Mesenchymal stem cell (in vitro differentiated cells and primary cell): ENCODE measurements around the gene RPL41.

ENCODE experiments used
- DNase-seq: peaks from one replicate; pipeline ENCODE4 v3.0.0-alpha.2; 2013
- H2AFZ ChIP-seq: one replicate; pipeline ENCODE4 v1.6.1; 2013; ENCODE audit warnings: low read depth, mild to moderate bottlenecking, control low read depth, inconsistent platforms, low read length, moderate library complexity
- H2AK5ac ChIP-seq: 2 replicates; pipeline ENCODE4 v1.6.1; 2013; ENCODE audit warnings: low read length, moderate library complexity, mild to moderate bottlenecking, inconsistent platforms; ENCODE audit not compliant: severe bottlenecking
- H2BK120ac ChIP-seq: one replicate; pipeline ENCODE4 v1.6.1; 2013; ENCODE audit warnings: low read depth, mild to moderate bottlenecking, inconsistent platforms, low read length, moderate library complexity
- H2BK12ac ChIP-seq, 2 experiments: one replicate each; pipeline ENCODE4 v1.6.1; 2013; ENCODE audit warnings: inconsistent platforms in 2 of 2, low read length in 2 of 2, mild to moderate bottlenecking in 2 of 2, moderate library complexity in 2 of 2, control low read depth in 1 of 2
- H2BK15ac ChIP-seq: one replicate; pipeline ENCODE4 v1.6.1; 2013; ENCODE audit warnings: mild to moderate bottlenecking, low read depth, inconsistent platforms; ENCODE audit not compliant: poor library complexity, severe bottlenecking
- H2BK5ac ChIP-seq: 2 replicates; pipeline ENCODE4 v1.6.1; 2013; ENCODE audit warnings: low read depth, mild to moderate bottlenecking, low read length, control low read depth, inconsistent platforms; ENCODE audit not compliant: poor library complexity, severe bottlenecking
- H3K14ac ChIP-seq, 2 experiments: one replicate each; pipeline ENCODE4 v1.6.1; 2013; ENCODE audit warnings: inconsistent platforms in 2 of 2, low read length in 2 of 2, control low read depth in 1 of 2, mild to moderate bottlenecking in 1 of 2, moderate library complexity in 1 of 2
- H3K18ac ChIP-seq, 2 experiments: one replicate each; pipeline ENCODE4 v1.6.1; 2013; ENCODE audit warnings: inconsistent platforms in 2 of 2, low read length in 2 of 2, control low read depth in 1 of 2, low read depth in 1 of 2, mild to moderate bottlenecking in 1 of 2
- H3K23ac ChIP-seq, 2 experiments: one replicate each; pipeline ENCODE4 v1.6.1; 2013; ENCODE audit warnings: inconsistent platforms in 2 of 2, low read length in 2 of 2, mild to moderate bottlenecking in 2 of 2, moderate library complexity in 2 of 2, control low read depth in 1 of 2
- H3K27ac ChIP-seq: 2 replicates; pipeline ENCODE4 v1.5.1; 2013; ENCODE audit warnings: mild to moderate bottlenecking, moderate library complexity, low read length, control low read depth, inconsistent platforms; ENCODE audit not compliant: poor library complexity, severe bottlenecking
- H3K27me3 ChIP-seq, 2 experiments: 2 replicates each; pipeline versions ENCODE4 v1.6.1 to v1.7.0; 2013; ENCODE audit warnings: low read length in 2 of 2, mild to moderate bottlenecking in 2 of 2, moderate library complexity in 2 of 2, control low read depth in 1 of 2, inconsistent platforms in 1 of 2; ENCODE audit not compliant: control insufficient read depth in 1 of 2, insufficient read depth in 1 of 2
- H3K36me3 ChIP-seq, 2 experiments: 2 replicates each; pipeline versions ENCODE4 v1.6.1 to v1.7.0; 2013; ENCODE audit warnings: low read length in 2 of 2, control low read depth in 1 of 2, inconsistent platforms in 1 of 2, low read depth in 1 of 2, mild to moderate bottlenecking in 1 of 2; ENCODE audit not compliant: insufficient read depth in 2 of 2, control insufficient read depth in 1 of 2
- H3K4ac ChIP-seq, 2 experiments: one replicate each; pipeline ENCODE4 v1.6.1; 2013; ENCODE audit warnings: inconsistent platforms in 2 of 2, low read length in 2 of 2, mild to moderate bottlenecking in 2 of 2, moderate library complexity in 2 of 2, control low read depth in 1 of 2, low read depth in 1 of 2
- H3K4me1 ChIP-seq: 2 replicates; pipeline ENCODE4 v1.6.1; 2013; ENCODE audit warnings: low read depth, low read length, control low read depth; ENCODE audit not compliant: control insufficient read depth, insufficient read depth
- H3K4me2 ChIP-seq: 2 replicates; pipeline ENCODE4 v1.6.1; 2013; ENCODE audit warnings: low read length, mild to moderate bottlenecking, inconsistent platforms; ENCODE audit not compliant: poor library complexity, severe bottlenecking
- H3K4me3 ChIP-seq, 2 experiments: 2 replicates each; pipeline versions ENCODE4 v1.5.1 to v1.7.0; 2013; ENCODE audit warnings: low read length in 2 of 2, mild to moderate bottlenecking in 2 of 2, control low read depth in 1 of 2, low read depth in 1 of 2; ENCODE audit not compliant: insufficient read depth in 1 of 2
- H3K79me1 ChIP-seq: replicated peaks from 2 replicates; pipeline ENCODE4 v1.6.1; 2013; ENCODE audit warnings: mild to moderate bottlenecking, control low read depth, low read length, inconsistent platforms; ENCODE audit not compliant: poor library complexity, severe bottlenecking
- H3K9ac ChIP-seq: 2 replicates; pipeline ENCODE4 v1.7.0; 2013; ENCODE audit warnings: mild to moderate bottlenecking, low read length, moderate library complexity
- H3K9me3 ChIP-seq: 2 replicates; pipeline ENCODE4 v1.7.0; 2013; ENCODE audit warnings: mild to moderate bottlenecking, low read length; ENCODE audit not compliant: control insufficient read depth
- H4K8ac ChIP-seq: one replicate; pipeline ENCODE4 v1.6.1; 2013; ENCODE audit warnings: inconsistent platforms, mild to moderate bottlenecking, low read length, moderate library complexity
- H4K91ac ChIP-seq: one replicate; pipeline ENCODE4 v1.6.1; 2013; ENCODE audit warnings: mild to moderate bottlenecking, low read length, inconsistent platforms
- WGBS: methylation state at CpG from one replicate; pipeline ENCODE4 v1.1.7; 2013; ENCODE audit warnings: mixed read lengths; 5-methylcytosine and 5-hydroxymethylcytosine counted together

Gene RPL41

DNA sequence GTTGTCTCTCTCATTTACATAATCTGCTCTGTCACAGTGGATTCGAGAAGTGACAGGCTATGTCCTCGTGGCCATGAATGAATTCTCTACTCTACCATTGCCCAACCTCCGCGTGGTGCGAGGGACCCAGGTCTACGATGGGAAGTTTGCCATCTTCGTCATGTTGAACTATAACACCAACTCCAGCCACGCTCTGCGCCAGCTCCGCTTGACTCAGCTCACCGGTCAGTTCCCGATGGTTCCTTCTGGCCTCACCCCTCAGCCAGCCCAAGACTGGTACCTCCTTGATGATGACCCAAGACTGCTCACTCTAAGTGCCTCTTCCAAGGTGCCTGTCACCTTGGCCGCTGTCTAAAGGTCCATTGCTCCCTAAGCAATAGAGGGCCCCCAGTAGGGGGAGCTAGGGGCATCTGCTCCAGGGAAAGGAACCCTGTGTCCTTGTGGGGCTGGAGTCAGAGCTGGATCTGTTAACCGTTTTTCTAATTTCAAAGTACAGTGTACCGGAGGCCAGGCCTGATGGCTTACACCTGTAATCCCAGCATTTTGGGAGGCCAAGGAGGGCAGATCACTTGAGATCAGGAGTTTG is 31.4 kb upstream of the RPL41 start:
- Histone ChIP-seq H2BK120ac (no peak overlapping the region), H2AFZ (no peak overlapping the region), H3K18ac (no peak overlapping the region), H4K91ac (no peak overlapping the region), H3K14ac (no peak overlapping the region), H2AK5ac (no peak overlapping the region), H4K8ac (no peak overlapping the region), H3K4me2 (no peak overlapping the region), H3K9ac (no peak overlapping the region), H2BK15ac (no peak overlapping the region), H2BK12ac (no peak overlapping the region), H2BK5ac (no peak overlapping the region), H3K23ac (no peak overlapping the region), H3K4me3 (no peak overlapping the region), H3K9me3 (no peaks in the 10 kb centered on the region), H3K27ac (no peak overlapping the region), H3K4me1 (peaks cover 8% of the 10 kb centered on the region), H3K27me3 (peaks cover 29 to 37% of the 10 kb centered on the region in 2 experiments), H3K36me3 (no peaks in the 10 kb centered on the region), H3K4ac (no peak overlapping the region), H3K79me1 (no peaks in the 10 kb centered on the region)
- WGBS = 90% methylated on average over 15 of the region's 15 CpGs
- no peak for DNase-seq

DNA sequence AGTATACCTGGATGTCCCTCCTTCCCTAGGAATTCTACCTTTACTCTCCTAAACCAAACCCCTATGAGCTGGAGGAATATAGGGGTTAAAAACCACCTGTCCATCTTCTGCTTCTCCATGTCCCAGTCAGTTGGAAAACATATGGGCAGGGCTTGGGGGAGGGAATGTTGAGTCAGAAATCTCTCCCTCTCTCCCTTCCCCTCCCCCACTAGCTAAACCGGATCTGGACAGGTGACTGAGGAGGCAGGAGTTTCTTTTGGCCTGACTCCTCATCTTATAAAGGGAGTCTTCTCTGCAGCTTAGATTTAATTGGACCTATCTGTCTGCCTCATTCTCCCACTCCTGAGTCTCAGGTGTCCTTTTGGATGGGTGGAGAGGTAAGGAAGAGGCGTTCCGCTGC is 30.3 kb upstream of the RPL41 start:
- no peak overlapping the region for H3K4me2 ChIP-seq
- no peaks in the 10 kb centered on the region for H3K79me1 ChIP-seq
- H2AK5ac ChIP-seq = no peak overlapping the region
- no peaks in the 10 kb centered on the region for H3K4me1 ChIP-seq
- H2BK120ac ChIP-seq = no peak overlapping the region
- no peak overlapping the region for H3K4me3 ChIP-seq
- H2BK15ac ChIP-seq = no peak overlapping the region
- H4K8ac ChIP-seq = no peak overlapping the region
- H3K4ac ChIP-seq = no peak overlapping the region
- no peak overlapping the region for H3K9ac ChIP-seq
- H3K27ac ChIP-seq = no peak overlapping the region
- peaks cover 21 to 27% of the 10 kb centered on the region in 2 experiments for H3K27me3 ChIP-seq
- H3K14ac ChIP-seq = no peak overlapping the region
- H3K36me3 ChIP-seq = no peaks in the 10 kb centered on the region
- H2AFZ ChIP-seq = no peak overlapping the region
- H3K18ac ChIP-seq = no peak overlapping the region
- no peak overlapping the region for H2BK12ac ChIP-seq
- no CpG with 5 or more reads among the region's 3 CpGs for WGBS
- H3K23ac ChIP-seq = no peak overlapping the region
- no peaks in the 10 kb centered on the region for H3K9me3 ChIP-seq
- DNase-seq = no peak
- no peak overlapping the region for H2BK5ac ChIP-seq
- no peak overlapping the region for H4K91ac ChIP-seq

DNA sequence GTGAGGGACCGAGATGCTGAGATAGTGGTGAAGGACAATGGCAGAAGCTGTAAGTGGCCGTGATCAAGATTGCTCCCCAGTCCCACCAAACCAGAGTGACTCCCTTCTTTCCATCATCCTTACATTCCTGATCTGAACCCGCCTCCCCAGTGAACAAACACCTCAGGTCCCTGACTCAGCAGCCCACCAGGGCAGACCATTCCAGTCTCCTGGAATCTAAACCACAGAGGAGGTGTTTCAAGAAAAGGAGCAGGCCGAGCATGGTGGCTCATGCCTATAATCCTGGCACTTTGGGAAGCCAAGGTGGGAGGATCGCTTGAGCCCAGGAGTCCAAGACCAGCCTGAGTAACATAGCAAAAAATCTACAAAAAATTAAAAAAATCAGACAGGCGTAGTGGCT is 29.8 kb upstream of the RPL41 start:
- H3K9ac ChIP-seq = no peak overlapping the region
- no peak overlapping the region for H2BK12ac ChIP-seq
- peaks cover 21 to 22% of the 10 kb centered on the region in 2 experiments for H3K27me3 ChIP-seq
- no peak overlapping the region for H3K4me3 ChIP-seq
- H3K79me1 ChIP-seq = no peaks in the 10 kb centered on the region
- no peak overlapping the region for H3K27ac ChIP-seq
- H4K8ac ChIP-seq = no peak overlapping the region
- no peak overlapping the region for H3K4me2 ChIP-seq
- no peak overlapping the region for H3K18ac ChIP-seq
- H3K36me3 ChIP-seq = no peaks in the 10 kb centered on the region
- 92% methylated on average over 6 of the region's 6 CpGs for WGBS
- H3K23ac ChIP-seq = no peak overlapping the region
- no peaks in the 10 kb centered on the region for H3K4me1 ChIP-seq
- H2BK15ac ChIP-seq = no peak overlapping the region
- no peak overlapping the region for H2AK5ac ChIP-seq
- H2BK120ac ChIP-seq = no peak overlapping the region
- H4K91ac ChIP-seq = no peak overlapping the region
- H2AFZ ChIP-seq = no peak overlapping the region
- no peak overlapping the region for H2BK5ac ChIP-seq
- DNase-seq = no peak
- no peak overlapping the region for H3K4ac ChIP-seq
- H3K9me3 ChIP-seq = no peaks in the 10 kb centered on the region
- H3K14ac ChIP-seq = no peak overlapping the region

DNA sequence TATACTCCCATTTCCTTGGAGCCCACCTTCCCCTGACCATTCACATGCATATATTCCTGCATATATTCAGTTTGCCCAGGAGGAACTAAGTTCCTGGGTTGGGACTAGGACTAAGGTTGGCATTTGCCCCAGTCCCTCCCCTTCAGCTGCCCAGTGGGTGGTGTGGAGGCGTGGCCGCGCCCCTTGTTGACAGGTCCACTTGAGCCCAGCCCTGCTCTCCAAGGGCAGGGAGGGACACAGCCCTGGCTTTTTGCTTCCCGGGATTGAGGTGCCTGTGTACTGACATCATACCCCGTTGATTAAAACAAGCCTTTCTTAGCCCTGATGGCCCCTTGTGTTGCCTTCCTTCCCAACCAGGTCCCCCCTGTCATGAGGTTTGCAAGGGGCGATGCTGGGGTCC is 29.2 kb upstream of the RPL41 start:
- DNase-seq = no peak
- no peak overlapping the region for H4K8ac ChIP-seq
- H2BK15ac ChIP-seq = no peak overlapping the region
- H2BK12ac ChIP-seq = no peak overlapping the region
- H3K79me1 ChIP-seq = no peaks in the 10 kb centered on the region
- no peak overlapping the region for H3K9ac ChIP-seq
- H3K27ac ChIP-seq = no peak overlapping the region
- no peak overlapping the region for H3K18ac ChIP-seq
- WGBS = 94% methylated on average over 6 of the region's 6 CpGs
- no peak overlapping the region for H3K4me2 ChIP-seq
- H2AFZ ChIP-seq = no peak overlapping the region
- peaks cover 16 to 18% of the 10 kb centered on the region in 2 experiments for H3K27me3 ChIP-seq
- H3K9me3 ChIP-seq = no peaks in the 10 kb centered on the region
- H3K4me3 ChIP-seq = no peak overlapping the region
- H2AK5ac ChIP-seq = no peak overlapping the region
- H2BK5ac ChIP-seq = no peak overlapping the region
- H3K36me3 ChIP-seq = no peaks in the 10 kb centered on the region
- no peak overlapping the region for H2BK120ac ChIP-seq
- H3K4me1 ChIP-seq = no peaks in the 10 kb centered on the region
- H4K91ac ChIP-seq = no peak overlapping the region
- no peak overlapping the region for H3K14ac ChIP-seq
- H3K4ac ChIP-seq = no peak overlapping the region
- H3K23ac ChIP-seq = no peak overlapping the region
